Measurements from ENCODE around the gene RNF223. TPM values are rescaled to one million over a fixed set of nuclear protein-coding genes. Genes with fewer than 3 reads are reported as not detected.

Gene RNF223
- total and polyA plus RNA-seq, 4 donors: 0.20 TPM; not detected in 3

DNA sequence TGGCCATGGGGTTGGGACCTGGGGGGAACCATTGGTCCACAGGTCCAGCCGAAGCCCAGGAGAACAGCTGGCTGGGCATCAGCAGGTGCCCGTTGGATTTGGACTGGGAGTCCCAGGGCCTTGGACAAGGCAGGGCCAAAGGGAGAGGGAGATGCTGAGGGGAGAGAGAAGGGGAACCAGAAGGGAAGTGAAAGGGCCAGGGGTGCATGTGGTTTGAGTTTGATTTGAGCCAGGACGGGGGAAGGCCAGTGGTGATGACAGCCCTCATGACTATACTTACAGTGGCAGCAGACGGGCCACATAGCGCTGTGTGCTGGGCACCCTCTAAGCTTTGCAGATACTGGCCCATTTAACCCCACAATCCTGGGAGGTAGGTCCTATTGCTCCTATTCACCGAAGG lies 35.4 kb downstream of the RNF223 start:
- H3K27me3 ChIP-seq (ENCODE audit: control insufficient read depth, insufficient read depth, low read length): peaks cover 6% of the 10 kb centered on the region
- no peak for DNase-seq (ENCODE audit: low read depth in 4 of 6, low spot score in 6 of 6)
- H3K4me1 ChIP-seq (ENCODE audit: control insufficient read depth, insufficient read depth, low read length): peaks cover 57% of the 10 kb centered on the region
- H3K36me3 ChIP-seq (ENCODE audit: control insufficient read depth, insufficient read depth, low read length): peaks cover 70% of the 10 kb centered on the region
- no peaks in the 10 kb centered on the region for H3K9me3 ChIP-seq (ENCODE audit: control insufficient read depth, insufficient read depth, low read length)
- H3K4me3 ChIP-seq (ENCODE audit: low read depth, low read length): no peak overlapping the region
- WGBS (ENCODE audit: insufficient coverage): 87% methylated on average over 3 of the region's 6 CpGs
- H3K27ac ChIP-seq (ENCODE audit: low read depth, low read length): no peak overlapping the region

DNA sequence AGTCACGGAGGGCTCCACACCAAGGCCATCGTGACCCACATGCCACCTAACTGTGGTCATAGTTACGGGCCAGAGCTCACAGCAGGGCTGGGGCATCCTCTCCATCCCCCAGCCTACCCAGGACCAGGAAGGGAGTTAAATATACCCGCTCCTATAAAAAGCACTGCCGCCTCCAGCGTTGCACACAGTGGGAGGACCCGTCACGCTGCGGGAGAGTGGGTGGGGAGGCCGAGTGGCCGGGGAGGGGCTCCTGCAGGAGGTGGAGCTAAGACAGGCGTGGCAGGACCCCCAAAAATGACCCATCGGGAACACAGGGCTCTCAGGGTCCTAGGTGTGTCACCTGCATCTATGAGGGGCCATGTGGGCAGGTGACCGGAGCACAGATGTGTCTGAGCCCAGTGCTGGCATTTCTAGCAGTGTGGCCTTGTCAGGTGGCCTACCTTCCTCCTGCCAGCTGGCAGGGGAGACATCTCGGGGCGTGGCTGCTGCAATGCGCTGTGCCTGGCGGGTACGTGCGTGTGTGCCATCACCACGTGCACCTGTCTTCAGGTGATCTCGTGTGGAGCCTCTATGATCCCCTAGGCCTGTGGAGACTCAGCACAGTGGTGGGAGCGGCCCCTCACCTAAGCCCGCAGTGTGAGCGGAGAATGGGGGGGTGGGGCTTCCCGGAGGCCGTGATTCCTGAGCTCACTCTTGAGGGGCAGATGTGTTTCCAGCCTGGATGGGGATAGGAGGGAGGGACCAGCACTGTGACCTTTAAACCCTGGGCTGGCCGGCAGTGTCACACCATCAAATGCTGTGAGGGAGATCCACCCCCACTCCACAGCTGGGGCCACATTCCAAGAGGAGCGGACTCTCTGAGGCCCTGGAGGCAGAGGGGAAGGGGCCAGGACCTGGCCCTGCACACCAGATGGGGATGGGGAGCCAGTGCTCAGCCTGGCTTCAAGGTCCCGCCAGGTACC lies 36.5 kb downstream of the RNF223 start:
- DNase-seq (ENCODE audit: low read depth in 4 of 6, low spot score in 6 of 6): no peak
- Histone ChIP-seq H3K4me3 (ENCODE audit: low read depth, low read length) (no peak overlapping the region), H3K9me3 (ENCODE audit: control insufficient read depth, insufficient read depth, low read length) (no peaks in the 10 kb centered on the region), H3K4me1 (ENCODE audit: control insufficient read depth, insufficient read depth, low read length) (peaks cover 62% of the 10 kb centered on the region), H3K27ac (ENCODE audit: low read depth, low read length) (no peak overlapping the region), H3K27me3 (ENCODE audit: control insufficient read depth, insufficient read depth, low read length) (peaks cover 6% of the 10 kb centered on the region), H3K36me3 (ENCODE audit: control insufficient read depth, insufficient read depth, low read length) (peaks cover 60% of the 10 kb centered on the region)
- 93% methylated on average over 18 of the region's 30 CpGs for WGBS (ENCODE audit: insufficient coverage)

DNA sequence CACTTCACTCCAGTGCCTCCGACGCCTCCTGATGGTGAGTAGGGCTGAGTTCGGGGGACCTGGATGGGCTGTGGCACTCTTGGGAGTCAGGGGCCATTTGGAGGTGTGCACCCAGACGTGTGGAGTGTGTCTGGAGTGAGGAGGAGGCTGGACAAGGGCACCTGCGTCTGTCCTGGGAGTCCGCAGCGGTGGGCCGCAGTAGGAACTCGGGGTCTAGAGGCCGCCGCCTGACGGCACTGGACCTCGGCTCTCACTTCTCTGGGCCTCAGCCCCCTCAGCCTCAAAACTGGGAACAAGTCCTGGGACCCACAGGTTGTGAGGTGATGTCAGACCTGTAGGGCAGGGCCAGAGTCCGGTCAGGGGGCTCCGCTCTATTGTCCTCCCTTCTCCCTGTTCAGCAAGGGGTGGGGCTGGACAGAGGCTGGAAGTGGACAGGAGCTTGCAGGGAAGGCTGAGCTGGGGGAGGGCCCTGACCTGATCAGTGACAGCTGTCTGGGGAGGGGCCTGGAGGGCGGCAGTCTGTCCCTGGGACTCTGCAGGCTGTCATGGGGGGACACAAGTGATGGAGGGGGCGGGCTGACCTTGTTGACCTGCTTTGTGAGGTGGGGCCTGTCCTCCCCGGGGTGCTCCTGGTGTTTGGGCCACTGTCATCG lies 38.7 kb downstream of the RNF223 start:
- H3K9me3 ChIP-seq (ENCODE audit: control insufficient read depth, insufficient read depth, low read length): no peaks in the 10 kb centered on the region
- no peak overlapping the region for H3K4me3 ChIP-seq (ENCODE audit: low read depth, low read length)
- H3K27me3 ChIP-seq (ENCODE audit: control insufficient read depth, insufficient read depth, low read length): peaks cover 6% of the 10 kb centered on the region
- 91% methylated on average over 17 of the region's 19 CpGs for WGBS (ENCODE audit: insufficient coverage)
- no peak overlapping the region for H3K27ac ChIP-seq (ENCODE audit: low read depth, low read length)
- DNase-seq (ENCODE audit: low read depth in 4 of 6, low spot score in 6 of 6): no peak
- peaks cover 59% of the 10 kb centered on the region for H3K36me3 ChIP-seq (ENCODE audit: control insufficient read depth, insufficient read depth, low read length)
- peaks cover 79% of the 10 kb centered on the region for H3K4me1 ChIP-seq (ENCODE audit: control insufficient read depth, insufficient read depth, low read length)

DNA sequence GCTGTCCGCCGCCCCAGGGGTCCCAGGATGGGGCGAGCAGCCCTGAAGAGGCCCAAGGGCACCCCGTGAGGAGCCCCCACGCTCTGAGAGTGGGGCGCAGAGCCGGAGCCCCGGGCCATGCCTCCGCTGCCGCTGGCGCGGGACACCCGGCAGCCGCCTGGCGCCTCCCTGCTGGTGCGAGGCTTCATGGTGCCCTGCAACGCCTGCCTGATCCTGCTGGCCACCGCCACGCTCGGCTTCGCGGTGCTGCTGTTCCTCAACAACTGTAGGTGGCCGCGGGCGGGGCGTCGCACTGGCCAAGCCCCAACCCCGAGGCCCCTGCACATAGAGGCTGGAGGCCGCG lies 39.7 kb downstream of the RNF223 start:
- DNase-seq (ENCODE audit: low read depth in 4 of 6, low spot score in 6 of 6): peak in 1 of 6 donors; percentile 41
- H3K36me3 ChIP-seq (ENCODE audit: control insufficient read depth, insufficient read depth, low read length): peaks cover 59% of the 10 kb centered on the region
- 37% methylated on average over 30 of the region's 30 CpGs for WGBS (ENCODE audit: insufficient coverage)

DNA sequence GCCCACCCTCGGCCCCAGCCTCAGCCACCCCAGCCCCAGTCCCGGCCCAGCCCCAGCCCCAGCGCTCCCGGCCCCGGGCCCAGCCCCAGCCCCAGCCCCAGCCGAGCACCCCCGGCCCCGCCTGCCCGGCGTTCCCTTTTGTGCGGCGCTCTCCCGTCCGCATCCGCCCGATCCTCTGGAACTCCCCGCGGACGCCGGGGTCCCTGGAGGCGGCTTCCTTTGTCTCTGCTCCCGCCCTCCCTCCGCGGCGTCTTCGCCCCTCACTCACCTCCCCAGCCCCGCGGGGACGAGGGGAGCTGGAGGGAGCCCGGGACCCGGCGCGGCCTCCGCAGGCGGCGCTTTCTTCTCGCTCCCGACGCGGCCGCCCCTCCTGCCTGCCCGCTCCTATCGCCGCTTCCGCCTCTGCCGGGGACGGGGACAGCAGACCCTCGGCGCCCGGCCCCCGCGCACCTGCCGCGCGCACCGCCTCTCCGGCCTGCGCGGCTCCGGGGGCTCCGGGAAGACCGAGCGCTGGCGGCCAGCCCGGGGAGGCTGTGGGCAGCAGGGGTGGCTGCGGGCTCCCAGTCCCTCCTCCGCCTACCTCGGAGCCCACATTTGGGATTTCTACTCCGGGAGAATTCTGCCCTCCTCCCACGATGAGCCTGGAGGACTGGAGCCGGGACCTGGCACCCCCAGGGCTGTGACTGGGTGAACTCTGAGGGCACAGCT lies 40.2 kb downstream of the RNF223 start:
- Histone ChIP-seq H3K9me3 (ENCODE audit: control insufficient read depth, insufficient read depth, low read length) (no peaks in the 10 kb centered on the region), H3K27me3 (ENCODE audit: control insufficient read depth, insufficient read depth, low read length) (peaks cover 2% of the 10 kb centered on the region), H3K36me3 (ENCODE audit: control insufficient read depth, insufficient read depth, low read length) (peaks cover 59% of the 10 kb centered on the region), H3K4me1 (ENCODE audit: control insufficient read depth, insufficient read depth, low read length) (peaks cover 64% of the 10 kb centered on the region), H3K27ac (ENCODE audit: low read depth, low read length) (no peak overlapping the region), H3K4me3 (ENCODE audit: low read depth, low read length) (peak overlapping the region; percentile 18)
- DNase-seq (ENCODE audit: low read depth in 4 of 6, low spot score in 6 of 6): peak in 2 of 6 donors; percentile 58 to 62
- WGBS (ENCODE audit: insufficient coverage): 1% methylated on average over 69 of the region's 71 CpGs

More for the DNA sequence above, 39.7 kb downstream of the RNF223 start:
- Histone ChIP-seq H3K4me1 (ENCODE audit: control insufficient read depth, insufficient read depth, low read length) (peaks cover 69% of the 10 kb centered on the region), H3K27me3 (ENCODE audit: control insufficient read depth, insufficient read depth, low read length) (peaks cover 2% of the 10 kb centered on the region), H3K27ac (ENCODE audit: low read depth, low read length) (no peak overlapping the region), H3K9me3 (ENCODE audit: control insufficient read depth, insufficient read depth, low read length) (no peaks in the 10 kb centered on the region), H3K4me3 (ENCODE audit: low read depth, low read length) (peak overlapping the region; percentile 18)

DNA sequence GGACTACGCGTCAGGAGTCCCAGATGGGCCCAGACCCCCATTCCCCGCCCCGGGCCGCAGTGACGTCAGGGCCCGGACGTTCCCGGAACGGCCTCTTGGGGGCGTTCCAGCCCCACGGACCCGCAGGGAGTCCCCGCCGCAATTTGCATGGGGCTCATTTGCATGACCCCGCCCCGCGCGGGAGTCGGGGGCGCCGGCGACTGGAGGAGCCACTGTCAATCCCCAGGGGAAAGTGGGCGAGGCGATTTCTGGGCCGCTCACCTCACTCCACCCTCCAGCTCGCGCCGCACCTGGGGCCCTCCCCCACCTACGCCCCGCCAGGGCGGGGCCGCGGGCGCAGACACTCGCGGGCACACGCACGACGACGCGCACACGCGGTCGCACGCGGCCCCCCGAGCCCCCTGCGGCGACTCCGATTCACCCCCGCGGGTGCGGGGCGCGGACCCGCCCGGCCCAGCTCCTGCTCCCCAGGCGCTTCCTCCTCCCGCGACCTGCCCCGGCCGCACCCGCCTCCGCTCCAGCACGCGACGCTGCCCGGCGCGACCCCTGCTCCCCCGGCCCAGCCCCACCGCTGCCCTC lies 41.0 kb downstream of the RNF223 start:
- Histone ChIP-seq H3K9me3 (ENCODE audit: control insufficient read depth, insufficient read depth, low read length) (no peaks in the 10 kb centered on the region), H3K36me3 (ENCODE audit: control insufficient read depth, insufficient read depth, low read length) (peaks cover 56% of the 10 kb centered on the region), H3K4me1 (ENCODE audit: control insufficient read depth, insufficient read depth, low read length) (peaks cover 56% of the 10 kb centered on the region), H3K27me3 (ENCODE audit: control insufficient read depth, insufficient read depth, low read length) (peaks cover 2% of the 10 kb centered on the region), H3K4me3 (ENCODE audit: low read depth, low read length) (peak overlapping the region; percentile 29), H3K27ac (ENCODE audit: low read depth, low read length) (no peak overlapping the region)
- under 1% methylated on average over 73 of the region's 73 CpGs for WGBS (ENCODE audit: insufficient coverage)
- peak in 5 of 6 donors; percentile 75 to 97 (median 86) for DNase-seq (ENCODE audit: low read depth in 4 of 6, low spot score in 6 of 6)

DNA sequence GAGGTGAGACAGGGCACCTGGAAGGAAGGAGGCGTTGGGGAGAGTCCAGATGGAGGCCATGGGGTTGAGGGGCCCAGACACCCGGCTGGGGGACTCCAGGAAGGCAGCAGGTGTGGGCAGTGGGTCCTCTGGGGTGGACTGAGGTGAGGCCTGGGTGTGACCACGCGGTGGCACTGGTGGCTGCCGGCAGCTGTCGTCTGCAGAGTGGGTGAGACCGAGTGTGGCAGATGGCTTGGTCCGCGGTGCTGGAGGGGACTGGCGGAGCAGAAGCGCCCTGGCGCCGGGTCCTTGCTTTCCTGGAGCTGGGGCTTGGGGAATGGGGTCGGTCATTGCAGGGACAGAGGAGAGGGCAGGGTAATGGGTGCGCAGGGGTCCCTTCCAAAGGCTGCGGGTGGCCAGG lies 41.7 kb downstream of the RNF223 start:
- peak in 2 of 6 donors; percentile 65 to 83 for DNase-seq (ENCODE audit: low read depth in 4 of 6, low spot score in 6 of 6)
- H3K27me3 ChIP-seq (ENCODE audit: control insufficient read depth, insufficient read depth, low read length): peaks cover 2% of the 10 kb centered on the region
- peaks cover 56% of the 10 kb centered on the region for H3K36me3 ChIP-seq (ENCODE audit: control insufficient read depth, insufficient read depth, low read length)
- 22% methylated on average over 16 of the region's 16 CpGs for WGBS (ENCODE audit: insufficient coverage)
- H3K4me1 ChIP-seq (ENCODE audit: control insufficient read depth, insufficient read depth, low read length): peaks cover 60% of the 10 kb centered on the region
- H3K27ac ChIP-seq (ENCODE audit: low read depth, low read length): no peak overlapping the region
- peak overlapping the region; percentile 29 for H3K4me3 ChIP-seq (ENCODE audit: low read depth, low read length)
- no peaks in the 10 kb centered on the region for H3K9me3 ChIP-seq (ENCODE audit: control insufficient read depth, insufficient read depth, low read length)

DNA sequence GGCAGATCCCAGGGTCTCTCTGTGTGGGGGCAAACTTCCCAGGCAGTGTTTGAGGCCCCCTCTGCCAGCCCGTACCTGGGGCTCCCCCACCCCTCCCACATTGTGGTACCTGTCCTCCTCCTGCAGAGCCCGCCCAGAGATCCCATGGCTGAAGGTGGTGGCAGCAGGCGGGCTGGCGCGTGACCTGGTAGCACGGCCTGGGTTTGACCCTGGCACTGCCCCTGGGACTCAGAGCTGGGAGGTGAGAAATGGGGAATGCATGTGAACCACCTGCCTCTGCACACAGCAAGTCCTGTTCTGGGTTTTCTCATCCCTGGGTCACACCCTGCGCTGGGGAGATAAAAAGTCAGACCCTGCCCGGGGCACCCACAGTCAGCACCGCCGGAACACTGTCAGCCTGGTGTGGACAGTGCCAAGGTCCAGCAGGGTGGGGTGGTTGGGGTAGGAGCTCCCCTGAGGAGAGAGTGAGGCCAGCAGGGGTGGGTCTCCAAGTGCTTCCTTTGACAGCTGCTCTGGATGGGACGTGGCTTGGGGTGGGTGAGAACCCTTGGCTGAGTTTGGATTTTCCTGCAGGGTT lies 42.4 kb downstream of the RNF223 start:
- WGBS (ENCODE audit: insufficient coverage): 84% methylated on average over 9 of the region's 11 CpGs
- H3K36me3 ChIP-seq (ENCODE audit: control insufficient read depth, insufficient read depth, low read length): peaks cover 56% of the 10 kb centered on the region
- H3K9me3 ChIP-seq (ENCODE audit: control insufficient read depth, insufficient read depth, low read length): no peaks in the 10 kb centered on the region
- no peak overlapping the region for H3K27ac ChIP-seq (ENCODE audit: low read depth, low read length)
- no peak overlapping the region for H3K4me3 ChIP-seq (ENCODE audit: low read depth, low read length)
- H3K27me3 ChIP-seq (ENCODE audit: control insufficient read depth, insufficient read depth, low read length): peaks cover 2% of the 10 kb centered on the region
- DNase-seq (ENCODE audit: low read depth in 4 of 6, low spot score in 6 of 6): no peak
- H3K4me1 ChIP-seq (ENCODE audit: control insufficient read depth, insufficient read depth, low read length): peaks cover 62% of the 10 kb centered on the region
